Prostate gland (tissue), 2 donors: ENCODE results near the gene BCAS3.

ENCODE experiments used
- POLR2A ChIP-seq: fragments of 450-650 bp; IDR thresholded peaks from one replicate; pipeline ENCODE4 v1.6.1; 2016; ENCODE audit warnings: antibody characterized with exemption, mild to moderate bottlenecking
- POLR2AphosphoS5 ChIP-seq: sonication (generic); formaldehyde crosslinking; IDR thresholded peaks from one replicate; pipeline ENCODE4 v1.6.1; 2017; ENCODE audit warnings: antibody characterized with exemption
- TF ChIP-seq, protein P1 (sequence below), 4 experiments: fragments of 200-600 bp in 2 of 4; fragments of 450-650 bp in 2 of 4; sonication (generic) in 2 of 4; IDR thresholded peaks; 1 replicate in 3 of 4; 2 replicates in 1 of 4; pipeline ENCODE4 v1.5.1; 2016 to 2019; ENCODE audit warnings: antibody characterized with exemption in 4 of 4, mild to moderate bottlenecking in 2 of 4, moderate library complexity in 2 of 4

DNA sequence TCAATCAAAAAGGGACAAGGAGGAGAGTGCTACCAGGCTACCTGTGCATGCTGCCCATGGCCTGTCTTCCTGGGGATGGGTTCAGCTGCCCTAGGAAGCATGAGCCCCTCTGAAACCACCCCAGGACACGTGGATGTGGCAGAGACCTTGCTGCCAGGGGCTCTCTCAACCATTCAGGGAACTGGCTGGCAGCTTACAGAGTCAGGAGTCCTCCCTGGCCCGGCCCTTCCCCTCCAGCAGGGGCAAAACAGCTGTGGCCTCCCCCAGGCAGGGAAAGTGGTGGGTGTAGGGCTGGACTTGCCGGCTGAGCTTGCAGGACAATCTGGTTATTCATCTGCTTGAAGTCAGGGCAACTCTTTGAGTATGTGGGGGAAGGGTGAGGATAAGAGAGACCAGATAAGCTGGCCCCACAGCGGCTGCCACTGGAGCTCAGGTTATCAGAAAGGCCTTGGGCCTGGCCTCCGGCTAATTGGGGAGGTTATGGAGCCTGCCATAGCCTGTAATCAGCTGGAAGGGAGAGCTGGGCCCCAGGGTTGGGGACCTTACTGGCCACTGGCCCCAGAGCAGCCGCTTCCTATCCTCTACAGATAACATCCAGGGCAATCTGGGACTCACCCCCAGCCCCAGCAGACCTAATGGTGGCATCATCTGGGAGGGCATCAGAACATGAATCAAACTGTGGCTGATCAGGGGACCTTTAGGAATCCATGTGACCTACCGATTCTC lies 716.4 kb downstream of the BCAS3 start:
- no peak for TF ChIP-seq POLR2A
- TF ChIP-seq, protein P1, sequence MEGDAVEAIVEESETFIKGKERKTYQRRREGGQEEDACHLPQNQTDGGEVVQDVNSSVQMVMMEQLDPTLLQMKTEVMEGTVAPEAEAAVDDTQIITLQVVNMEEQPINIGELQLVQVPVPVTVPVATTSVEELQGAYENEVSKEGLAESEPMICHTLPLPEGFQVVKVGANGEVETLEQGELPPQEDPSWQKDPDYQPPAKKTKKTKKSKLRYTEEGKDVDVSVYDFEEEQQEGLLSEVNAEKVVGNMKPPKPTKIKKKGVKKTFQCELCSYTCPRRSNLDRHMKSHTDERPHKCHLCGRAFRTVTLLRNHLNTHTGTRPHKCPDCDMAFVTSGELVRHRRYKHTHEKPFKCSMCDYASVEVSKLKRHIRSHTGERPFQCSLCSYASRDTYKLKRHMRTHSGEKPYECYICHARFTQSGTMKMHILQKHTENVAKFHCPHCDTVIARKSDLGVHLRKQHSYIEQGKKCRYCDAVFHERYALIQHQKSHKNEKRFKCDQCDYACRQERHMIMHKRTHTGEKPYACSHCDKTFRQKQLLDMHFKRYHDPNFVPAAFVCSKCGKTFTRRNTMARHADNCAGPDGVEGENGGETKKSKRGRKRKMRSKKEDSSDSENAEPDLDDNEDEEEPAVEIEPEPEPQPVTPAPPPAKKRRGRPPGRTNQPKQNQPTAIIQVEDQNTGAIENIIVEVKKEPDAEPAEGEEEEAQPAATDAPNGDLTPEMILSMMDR (IDR thresholded peaks at IDR 0.05), result no peak
- TF ChIP-seq POLR2AphosphoS5, result no peak
